Measurements from ENCODE around the gene TNFAIP2. TPM values are rescaled to one million over a fixed set of nuclear protein-coding genes. Genes with fewer than 3 reads are reported as not detected.
A peak's percentile ranks its signal among the peaks of the same experiment; 100 is the strongest.

The TNFAIP2 gene
- 10 to 100 TPM in 1 of 2 donors, 1 to 10 TPM in 1; 6.3 to 20.6 TPM for total RNA-seq
- total RNA-seq, result 0 to 0.23 reads per million in 2 donors

- DNase-seq (no peak), ATAC-seq (peak; percentile 47)
- H3K27ac Mint-ChIP-seq, result no peak within 1 kb of the TSS
- H3K9me3 ChIP-seq (ENCODE audit: control insufficient read depth, low read length, poor library complexity, severe bottlenecking), result no peaks in the 10 kb centered on the region
- peaks cover 11% of the 10 kb centered on the region for H3K4me1 Mint-ChIP-seq
- H3K27me3 Mint-ChIP-seq, result peaks cover 24% of the 10 kb centered on the region
- peak within 1 kb of the TSS; percentile 71 for H3K4me3 Mint-ChIP-seq
- no peaks in the 10 kb centered on the region for H3K36me3 Mint-ChIP-seq (ENCODE audit: low read depth)
Observed at GRCh38 chr14:103122947-103123633, at the start of gene TNFAIP2. TSS of gene TNFAIP2 (plus strand) at chr14:103123461. CDS start at chr14:103126458, 2,997 bp downstream.

- H3K27me3 Mint-ChIP-seq, result peaks cover 5% of the 10 kb centered on the region
- no peaks in the 10 kb centered on the region for H3K36me3 Mint-ChIP-seq (ENCODE audit: low read depth)
- H3K27ac Mint-ChIP-seq, result no peak overlapping the region
- no peaks in the 10 kb centered on the region for H3K9me3 ChIP-seq (ENCODE audit: control insufficient read depth, low read length, poor library complexity, severe bottlenecking)
- ATAC-seq (no peak), DNase-seq (no peak)
- H3K4me3 Mint-ChIP-seq, result no peak overlapping the region
- H3K4me1 Mint-ChIP-seq, result no peaks in the 10 kb centered on the region
Observed at GRCh38 chr14:103073876-103074728, 49.2 kb upstream of the TNFAIP2 start.

- ATAC-seq (no peak), DNase-seq (no peak)
- no peaks in the 10 kb centered on the region for H3K4me1 Mint-ChIP-seq
- no peak overlapping the region for H3K27ac Mint-ChIP-seq
- H3K9me3 ChIP-seq (ENCODE audit: control insufficient read depth, low read length, poor library complexity, severe bottlenecking), result no peaks in the 10 kb centered on the region
- peaks cover 1% of the 10 kb centered on the region for H3K27me3 Mint-ChIP-seq
- no peaks in the 10 kb centered on the region for H3K36me3 Mint-ChIP-seq (ENCODE audit: low read depth)
- no peak overlapping the region for H3K4me3 Mint-ChIP-seq
Observed at GRCh38 chr14:103074729-103075367, 48.4 kb upstream of the TNFAIP2 start.

GRCh38 chr14:103078420-103078749 is 44.9 kb upstream of the TNFAIP2 start:
- ATAC-seq, result peak; percentile 82
- H3K27me3 Mint-ChIP-seq, result no peaks in the 10 kb centered on the region
- no peaks in the 10 kb centered on the region for H3K9me3 ChIP-seq (ENCODE audit: control insufficient read depth, low read length, poor library complexity, severe bottlenecking)
- no peaks in the 10 kb centered on the region for H3K4me1 Mint-ChIP-seq
- H3K27ac Mint-ChIP-seq, result no peak overlapping the region
- DNase-seq, result peak; percentile 62 to 70 (median 65)
- H3K36me3 Mint-ChIP-seq (ENCODE audit: low read depth), result no peaks in the 10 kb centered on the region
- no peak overlapping the region for H3K4me3 Mint-ChIP-seq

- Mint-ChIP-seq H3K27me3 (no peaks in the 10 kb centered on the region), H3K4me3 (no peak overlapping the region), H3K4me1 (no peaks in the 10 kb centered on the region), H3K27ac (no peak overlapping the region), H3K36me3 (ENCODE audit: low read depth) (no peaks in the 10 kb centered on the region)
- ATAC-seq, result no peak
- no peak for DNase-seq
- no peaks in the 10 kb centered on the region for H3K9me3 ChIP-seq (ENCODE audit: control insufficient read depth, low read length, poor library complexity, severe bottlenecking)
Observed at GRCh38 chr14:103078860-103079587, 44.2 kb upstream of the TNFAIP2 start.

- no peak overlapping the region for H3K27ac Mint-ChIP-seq
- H3K36me3 Mint-ChIP-seq (ENCODE audit: low read depth), result no peaks in the 10 kb centered on the region
- no peaks in the 10 kb centered on the region for H3K9me3 ChIP-seq (ENCODE audit: control insufficient read depth, low read length, poor library complexity, severe bottlenecking)
- no peak overlapping the region for H3K4me3 Mint-ChIP-seq
- ATAC-seq (no peak), DNase-seq (no peak)
- H3K4me1 Mint-ChIP-seq, result no peaks in the 10 kb centered on the region
- H3K27me3 Mint-ChIP-seq, result peaks cover 6% of the 10 kb centered on the region
Observed at GRCh38 chr14:103081951-103082350, 41.3 kb upstream of the TNFAIP2 start.

- DNase-seq, result peak in 1 of 3 donors; percentile 10
- Mint-ChIP-seq H3K36me3 (ENCODE audit: low read depth) (no peaks in the 10 kb centered on the region), H3K4me1 (no peaks in the 10 kb centered on the region), H3K27me3 (peaks cover 8% of the 10 kb centered on the region), H3K27ac (no peak within 1 kb of the TSS), H3K4me3 (no peak within 1 kb of the TSS)
- no peaks in the 10 kb centered on the region for H3K9me3 ChIP-seq (ENCODE audit: control insufficient read depth, low read length, poor library complexity, severe bottlenecking)
- ATAC-seq, result no peak
Observed at GRCh38 chr14:103084021-103084919, 39.0 kb upstream of the TNFAIP2 start, which contains the start of gene LBHD2. TSS of gene LBHD2 (plus strand) at chr14:103084210. CDS start at chr14:103086013, 1,803 bp downstream.

- Mint-ChIP-seq H3K4me3 (no peak overlapping the region), H3K36me3 (ENCODE audit: low read depth) (no peaks in the 10 kb centered on the region), H3K27ac (no peak overlapping the region), H3K4me1 (no peaks in the 10 kb centered on the region), H3K27me3 (peaks cover 8% of the 10 kb centered on the region)
- DNase-seq (peak in 1 of 3 donors; percentile 5), ATAC-seq (no peak)
- H3K9me3 ChIP-seq (ENCODE audit: control insufficient read depth, low read length, poor library complexity, severe bottlenecking), result no peaks in the 10 kb centered on the region
Observed at GRCh38 chr14:103085106-103086091, 37.9 kb upstream of the TNFAIP2 start.

- H3K9me3 ChIP-seq (ENCODE audit: control insufficient read depth, low read length, poor library complexity, severe bottlenecking), result no peaks in the 10 kb centered on the region
- no peak for ATAC-seq
- H3K27me3 Mint-ChIP-seq, result peaks cover 8% of the 10 kb centered on the region
- no peak overlapping the region for H3K4me3 Mint-ChIP-seq
- H3K4me1 Mint-ChIP-seq, result peaks cover 3% of the 10 kb centered on the region
- no peak for DNase-seq
- no peak overlapping the region for H3K27ac Mint-ChIP-seq
- no peaks in the 10 kb centered on the region for H3K36me3 Mint-ChIP-seq (ENCODE audit: low read depth)
Observed at GRCh38 chr14:103086771-103087342, 36.4 kb upstream of the TNFAIP2 start.

- no peaks in the 10 kb centered on the region for H3K36me3 Mint-ChIP-seq (ENCODE audit: low read depth)
- no peaks in the 10 kb centered on the region for H3K9me3 ChIP-seq (ENCODE audit: control insufficient read depth, low read length, poor library complexity, severe bottlenecking)
- H3K27ac Mint-ChIP-seq, result no peak overlapping the region
- peaks cover 8% of the 10 kb centered on the region for H3K27me3 Mint-ChIP-seq
- peak in 1 of 3 donors; percentile 6 for DNase-seq
- no peak overlapping the region for H3K4me3 Mint-ChIP-seq
- H3K4me1 Mint-ChIP-seq, result peaks cover 3% of the 10 kb centered on the region
- ATAC-seq, result no peak
Observed at GRCh38 chr14:103087343-103087835, 35.9 kb upstream of the TNFAIP2 start.

- ATAC-seq (no peak), DNase-seq (no peak)
- Mint-ChIP-seq H3K27me3 (peaks cover 8% of the 10 kb centered on the region), H3K4me1 (peaks cover 3% of the 10 kb centered on the region), H3K27ac (no peak overlapping the region), H3K36me3 (ENCODE audit: low read depth) (no peaks in the 10 kb centered on the region), H3K4me3 (peak overlapping the region; percentile 12)
- H3K9me3 ChIP-seq (ENCODE audit: control insufficient read depth, low read length, poor library complexity, severe bottlenecking), result no peaks in the 10 kb centered on the region
Observed at GRCh38 chr14:103088921-103089320, 34.3 kb upstream of the TNFAIP2 start.
